Measurements from ENCODE around the gene KRTAP12-2. TPM values are rescaled to one million over a fixed set of nuclear protein-coding genes. Genes with fewer than 3 reads are reported as not detected.
"Not testable (repeated sequence)": the region's sequence is repeated elsewhere in the genome, so short reads cannot be mapped to it uniquely, and the experiment has no call there.

The KRTAP12-2 gene
- total RNA-seq, 2 experiments from 2014 or later = not detected

DNA sequence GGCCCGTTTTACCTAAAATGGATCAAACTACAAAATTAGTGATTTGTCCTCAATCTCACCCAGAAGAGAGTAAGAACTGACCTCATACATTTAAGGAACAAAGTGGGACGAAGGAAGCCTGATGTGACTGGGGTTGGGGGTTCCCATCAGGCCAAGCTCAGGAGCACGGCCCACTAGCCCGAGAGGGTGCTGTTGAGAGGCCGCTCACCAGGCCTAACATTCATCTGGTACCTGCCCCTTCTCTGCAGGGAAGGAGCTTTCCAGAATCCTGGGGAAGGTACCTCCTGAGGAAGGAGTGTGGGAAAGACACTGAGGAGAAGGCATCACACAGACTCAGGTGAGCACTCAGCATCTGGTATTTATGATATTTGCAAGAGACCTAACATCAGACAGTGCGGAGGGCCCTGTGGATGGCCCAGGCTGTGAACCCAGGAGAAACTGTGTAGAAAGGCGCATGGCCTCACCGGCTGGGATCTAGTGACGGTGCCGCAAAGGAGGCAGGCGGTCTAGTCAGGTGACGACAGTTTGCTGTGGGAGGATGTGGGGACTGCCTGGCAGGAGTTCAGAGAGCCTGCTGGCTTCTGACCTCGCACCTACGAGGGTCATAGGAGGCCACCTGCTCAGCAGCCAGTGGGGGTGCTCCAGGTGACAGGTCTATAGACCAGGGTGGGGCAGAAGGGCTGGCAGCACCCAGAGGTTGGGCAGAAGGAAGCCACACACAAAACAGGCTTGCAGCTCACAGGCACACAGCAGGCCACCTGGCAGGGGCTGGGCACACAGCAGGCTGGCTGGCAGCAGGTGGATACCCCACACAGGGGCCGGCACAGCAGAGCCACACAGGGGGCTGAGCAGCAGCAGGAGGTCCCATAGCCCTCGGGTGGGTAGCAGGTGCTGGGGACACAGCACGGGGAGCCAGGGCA is 12.8 kb downstream of the KRTAP12-2 start:
- POLR2A ChIA-PET = no interaction called here

DNA sequence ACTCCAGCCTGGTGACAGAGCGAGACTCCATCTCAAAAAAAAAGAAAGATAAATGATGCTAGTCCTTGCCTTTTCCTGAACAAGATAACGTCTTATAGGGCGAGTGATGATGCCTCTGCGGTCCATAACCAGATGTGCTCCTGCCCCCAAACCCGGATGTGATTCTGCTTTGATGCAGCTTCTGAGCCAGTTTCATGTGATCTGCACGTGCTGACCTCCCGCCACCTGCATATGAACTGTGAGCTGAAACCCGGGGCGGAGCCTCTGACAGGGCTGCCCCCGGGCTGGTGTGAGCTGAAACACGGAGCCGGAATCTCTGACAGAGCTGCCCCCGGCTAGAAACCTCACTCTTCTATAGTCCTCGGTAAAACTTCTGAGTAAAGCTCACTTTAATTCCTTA is 13.6 kb downstream of the KRTAP12-2 start:
- POLR2A ChIA-PET = no interaction called here

More for the DNA sequence above, 12.8 kb downstream of the KRTAP12-2 start:
- CTCF ChIA-PET = interaction anchor here (0.8 kb wide), 1 partner anchor 86 kb away, joined by 3 read pairs; no protein-coding TSS in a partner anchor

DNA sequence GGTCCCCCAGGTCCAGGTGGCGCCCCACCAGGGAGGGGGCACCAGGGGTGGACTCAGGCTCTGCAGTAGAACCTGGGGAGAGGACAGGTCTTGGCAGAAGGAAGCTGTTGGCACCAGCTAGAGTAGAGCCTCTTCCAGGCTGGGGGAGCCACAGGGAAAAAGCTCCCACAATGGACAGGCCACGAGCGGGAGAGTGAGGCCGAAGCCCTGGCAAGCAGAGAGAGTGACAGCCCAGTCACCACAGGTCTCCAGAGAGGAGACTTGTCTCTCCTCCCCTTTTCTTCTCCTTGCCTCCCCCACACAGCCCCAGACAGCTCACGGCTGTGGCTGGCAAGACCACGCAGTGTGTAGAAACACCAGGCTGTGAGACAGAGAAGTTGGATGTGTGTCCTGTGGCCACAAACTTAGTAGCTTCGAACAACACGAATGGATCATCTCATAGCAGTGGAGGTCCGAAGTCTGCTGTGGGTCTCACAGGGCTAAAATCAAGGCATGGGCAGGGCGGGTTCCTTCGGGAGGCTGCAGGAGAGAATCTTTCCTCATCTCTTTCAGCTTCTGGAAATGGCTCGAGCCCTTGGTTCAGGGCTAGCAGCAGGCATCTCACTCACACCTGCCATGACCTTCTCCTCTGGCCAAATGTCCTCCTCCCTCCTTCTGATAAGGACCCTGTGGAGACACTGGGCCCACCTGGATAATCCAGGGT is 15.6 kb downstream of the KRTAP12-2 start:
- ChIA-PET CTCF (no interaction called here), POLR2A (no interaction called here)

More for the DNA sequence above, 13.6 kb downstream of the KRTAP12-2 start:
- CTCF ChIA-PET = interaction anchor here (0.8 kb wide), 1 partner anchor 87 kb away, joined by 3 read pairs; no protein-coding TSS in a partner anchor

DNA sequence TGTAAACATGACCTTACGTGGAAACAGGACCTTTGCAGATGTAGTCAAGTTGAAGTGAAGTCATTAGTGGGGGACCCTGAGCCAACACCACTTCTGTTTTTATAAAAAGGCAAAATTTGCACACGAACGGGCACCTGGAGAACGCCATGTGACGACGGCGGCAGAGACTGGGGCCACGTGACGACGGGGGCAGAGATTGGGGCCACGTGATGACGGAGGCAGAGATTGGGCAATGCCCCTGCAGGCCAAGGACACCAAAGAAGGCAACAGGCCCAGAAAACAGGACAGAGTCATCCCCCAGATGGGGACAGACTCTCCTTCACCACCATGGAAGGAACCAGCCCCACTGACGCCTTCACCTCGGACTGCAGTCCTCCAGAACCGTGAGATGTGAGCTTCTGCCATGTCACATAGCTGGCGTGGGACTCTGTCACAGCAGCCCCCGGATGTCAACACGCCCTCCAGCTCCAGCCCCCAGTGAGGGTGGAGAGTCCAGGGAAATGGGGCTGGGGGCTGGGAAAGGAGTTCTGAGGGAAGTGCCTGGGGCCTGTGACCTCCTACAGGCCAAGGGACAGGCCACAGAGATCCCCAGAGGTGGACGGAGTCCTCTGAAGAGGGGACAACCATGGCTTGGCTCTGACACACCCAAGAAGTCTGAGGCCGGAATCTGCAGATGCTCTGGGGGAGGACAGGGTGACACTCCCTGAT is 16.3 kb downstream of the KRTAP12-2 start:
- CTCF ChIA-PET = no interaction called here
- POLR2A ChIA-PET = no interaction called here

DNA sequence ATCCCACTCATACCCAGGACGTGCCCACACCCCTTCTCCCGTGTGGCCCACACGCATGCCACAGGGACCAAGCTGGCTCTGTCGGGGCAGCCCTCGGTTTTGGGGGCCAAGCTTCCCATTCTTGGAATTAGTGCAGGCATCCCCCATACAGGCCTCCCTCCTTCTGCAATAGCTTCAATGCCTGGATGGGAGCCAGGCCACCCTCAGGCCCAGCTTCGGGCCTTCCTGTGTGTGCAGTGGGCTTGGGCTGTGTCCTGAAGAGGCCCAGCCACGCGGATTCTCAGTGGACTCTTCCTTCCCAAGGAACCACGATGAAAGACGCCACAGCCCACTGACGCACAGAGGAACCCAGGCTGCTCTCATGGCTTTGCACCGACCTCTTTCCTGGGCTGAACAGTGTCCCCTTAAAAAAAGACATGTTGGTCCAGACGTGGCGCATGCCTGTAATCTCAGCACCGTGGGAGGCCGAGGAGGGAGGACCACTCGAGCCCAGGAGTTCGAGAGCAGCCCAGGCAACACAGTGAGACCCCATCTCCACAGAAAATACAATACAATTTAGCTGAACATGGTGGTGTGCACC is 17.1 kb downstream of the KRTAP12-2 start:
- ChIA-PET POLR2A (no interaction called here), CTCF (no interaction called here)

DNA sequence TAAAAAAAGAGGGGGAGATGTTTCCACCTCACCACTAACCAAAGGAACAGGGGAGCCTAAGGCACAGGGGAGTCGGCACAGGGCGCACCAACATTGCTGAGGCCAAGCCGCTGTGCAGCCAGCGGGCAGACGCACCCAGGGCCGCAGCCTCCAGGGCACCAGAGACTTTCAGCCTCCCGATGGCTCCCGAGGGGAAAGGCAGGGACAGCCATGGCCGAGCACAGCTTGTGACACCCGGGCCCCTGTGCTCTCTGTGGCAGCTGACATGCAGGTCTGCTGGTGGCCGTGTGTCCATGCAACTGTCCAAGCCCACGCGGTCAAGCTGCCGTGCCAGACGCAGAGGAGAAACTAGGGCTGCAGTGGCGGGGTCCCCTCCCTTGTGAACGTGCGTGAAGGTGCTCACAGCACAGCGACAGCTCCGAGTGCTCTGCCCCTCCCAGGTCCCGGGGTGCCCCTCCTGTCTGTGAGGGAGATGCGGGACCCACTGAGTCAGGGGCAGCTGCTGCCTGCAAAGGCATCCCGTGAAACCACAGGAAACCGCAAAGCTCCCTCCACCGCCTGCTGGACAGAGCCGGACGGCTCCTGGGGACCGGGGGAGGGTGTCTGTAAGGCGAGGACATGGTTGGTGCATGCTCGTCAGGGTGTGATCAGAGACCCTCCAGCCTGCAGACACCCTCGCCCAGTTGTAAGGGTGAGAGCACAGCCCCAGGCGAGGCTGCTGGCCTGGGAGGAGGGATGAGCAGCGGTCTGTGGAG is 18.0 kb downstream of the KRTAP12-2 start:
- CTCF ChIA-PET = no interaction called here

DNA sequence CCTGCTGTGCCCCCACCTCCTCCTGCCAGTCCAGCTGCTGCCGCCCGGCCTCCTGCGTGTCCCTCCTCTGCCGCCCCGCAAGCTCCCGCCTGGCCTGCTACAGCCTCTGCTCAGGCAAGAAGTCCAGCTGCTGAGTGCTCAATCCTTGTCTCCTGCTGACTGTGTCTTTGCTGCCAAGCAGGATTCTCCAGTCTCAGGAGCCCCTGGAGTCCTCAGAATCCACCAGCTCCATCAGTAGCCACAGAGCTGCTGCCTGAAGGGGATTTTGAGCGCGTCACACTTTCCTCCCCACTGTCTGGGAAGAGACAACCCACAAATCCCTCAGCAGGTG is 19.5 kb downstream of the KRTAP12-2 start:
- CTCF ChIA-PET = no interaction called here
- POLR2A ChIA-PET = no interaction called here

More for the DNA sequence above, 18.0 kb downstream of the KRTAP12-2 start:
- POLR2A ChIA-PET = no interaction called here

DNA sequence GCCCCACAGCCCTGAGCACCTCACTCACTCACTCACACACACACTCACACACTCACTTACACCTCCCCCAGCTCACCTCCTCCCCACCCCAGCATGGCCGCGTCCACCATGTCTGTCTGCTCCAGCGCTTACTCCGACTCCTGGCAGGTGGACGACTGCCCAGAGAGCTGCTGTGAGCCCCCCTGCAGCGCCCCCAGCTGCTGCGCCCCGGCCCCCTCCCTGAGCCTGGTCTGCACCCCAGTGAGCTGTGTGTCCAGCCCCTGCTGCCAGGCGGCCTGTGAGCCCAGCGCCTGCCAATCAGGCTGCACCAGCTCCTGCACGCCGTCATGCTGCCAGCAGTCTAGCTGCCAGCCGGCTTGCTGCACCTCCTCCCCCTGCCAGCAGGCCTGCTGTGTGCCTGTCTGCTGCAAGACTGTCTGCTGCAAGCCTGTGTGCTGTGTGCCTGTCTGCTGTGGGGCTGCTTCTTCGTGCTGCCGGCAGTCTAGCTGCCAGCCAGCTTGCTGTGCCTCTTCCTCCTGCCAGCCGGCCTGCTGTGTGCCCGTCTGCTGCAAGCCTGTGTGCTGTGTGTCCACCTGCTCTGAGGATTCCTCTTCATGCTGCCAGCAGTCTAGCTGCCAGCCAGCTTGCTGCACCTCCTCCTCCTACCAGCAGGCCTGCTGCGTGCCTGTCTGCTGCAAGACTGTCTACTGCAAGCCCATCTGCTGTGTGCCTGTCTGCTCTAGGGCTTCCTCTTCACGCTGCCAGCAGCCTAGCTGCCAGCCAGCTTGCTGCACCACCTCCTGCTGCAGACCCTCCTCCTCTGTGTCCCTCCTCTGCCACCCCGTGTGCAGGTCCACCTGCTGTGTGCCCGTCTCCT is 20.1 kb downstream of the KRTAP12-2 start, which contains the start of gene KRTAP10-11:
Gene KRTAP10-11 (plus strand): TSS at position 49 of the 856 bp plus-strand sequence. CDS start 45 bp downstream, at position 94.
- POLR2A ChIA-PET = not testable (repeated sequence)

DNA sequence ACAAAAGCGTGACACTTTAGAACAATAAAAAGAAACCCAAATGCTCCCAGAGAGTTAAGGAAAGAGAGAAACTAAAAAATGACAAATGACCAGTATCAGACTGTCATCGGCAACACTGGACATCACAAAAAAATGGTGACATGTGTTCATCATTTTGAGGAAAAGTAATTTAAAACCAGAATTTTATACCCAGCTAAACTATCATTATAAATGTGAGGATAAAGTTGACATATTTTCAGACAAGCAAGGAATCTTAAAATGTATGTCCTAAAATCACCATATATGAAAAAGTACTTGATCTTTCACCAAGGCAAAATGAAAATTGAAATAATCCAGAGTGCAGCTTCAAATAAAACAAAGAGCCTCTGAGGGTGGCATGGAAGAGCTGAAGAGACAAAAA is 21.8 kb downstream of the KRTAP12-2 start:
- ChIA-PET CTCF (no interaction called here), POLR2A (no interaction called here)

More for the DNA sequence above, 20.1 kb downstream of the KRTAP12-2 start, which contains the start of gene KRTAP10-11:
- CTCF ChIA-PET = not testable (repeated sequence)

DNA sequence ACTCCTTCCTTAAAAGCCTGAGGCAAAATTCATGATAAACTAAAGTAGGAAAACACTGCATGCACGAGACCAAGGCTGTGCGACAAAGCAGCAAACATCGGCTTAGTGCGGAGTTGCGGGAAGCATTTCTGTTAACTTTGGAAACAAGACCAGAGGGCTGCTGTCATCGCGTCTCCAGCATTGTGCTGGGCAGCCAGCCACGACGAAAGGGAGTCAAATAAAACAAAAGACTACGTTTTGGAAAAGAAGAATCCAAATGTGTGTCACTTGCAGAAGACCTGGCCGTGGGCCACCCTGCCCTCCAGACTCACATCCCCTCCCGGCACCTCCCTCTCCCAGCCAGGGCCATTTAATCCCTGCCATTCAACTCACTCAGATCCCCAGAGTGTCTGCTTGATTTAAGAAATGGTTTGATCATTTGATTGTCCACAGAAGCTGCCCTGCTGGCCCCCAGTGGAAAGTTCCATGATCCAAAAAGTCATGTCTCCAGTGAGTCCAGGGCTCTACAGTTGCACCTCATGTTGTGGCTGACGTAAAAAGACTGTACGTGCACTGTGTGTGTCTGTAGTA is 22.9 kb downstream of the KRTAP12-2 start:
- ChIA-PET POLR2A (no interaction called here), CTCF (no interaction called here)

DNA sequence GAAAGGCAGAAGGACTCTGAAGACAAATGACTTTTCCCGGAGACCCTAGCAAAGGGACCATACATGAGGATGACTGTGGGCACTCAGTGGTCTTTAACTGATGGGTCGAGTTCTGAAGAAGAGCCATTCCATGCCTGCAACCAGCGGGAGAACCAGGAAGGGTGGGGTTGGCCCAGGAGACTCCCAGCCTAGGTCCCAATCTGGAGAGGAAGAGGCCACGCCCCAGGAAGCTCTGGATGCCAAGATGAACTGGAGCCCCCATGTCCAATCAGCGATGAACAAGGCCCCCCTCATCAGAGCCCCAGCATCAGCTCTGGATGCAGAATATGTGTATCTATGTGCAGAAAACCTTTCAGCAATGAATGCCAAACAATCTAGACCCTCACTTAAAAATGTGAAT is 26.0 kb downstream of the KRTAP12-2 start:
- CTCF ChIA-PET = no interaction called here

DNA sequence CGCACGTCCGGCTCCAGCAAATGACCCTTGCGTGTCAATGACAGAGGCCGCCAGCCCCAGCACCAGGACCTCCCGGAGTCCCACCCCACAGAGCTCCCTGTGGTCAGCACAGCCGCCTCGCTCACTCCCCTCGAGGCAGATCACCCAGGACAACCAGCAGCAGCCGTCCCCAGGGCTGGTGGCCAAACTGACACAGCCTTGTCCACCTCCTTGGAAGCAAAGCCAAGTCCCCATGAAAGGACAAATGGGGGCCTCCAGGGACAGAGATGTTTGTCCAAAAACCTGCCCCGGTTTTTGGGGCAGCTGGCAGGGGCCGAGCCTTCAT is 27.4 kb downstream of the KRTAP12-2 start:
- POLR2A ChIA-PET = no interaction called here
- CTCF ChIA-PET = no interaction called here

More for the DNA sequence above, 26.0 kb downstream of the KRTAP12-2 start:
- POLR2A ChIA-PET = no interaction called here

DNA sequence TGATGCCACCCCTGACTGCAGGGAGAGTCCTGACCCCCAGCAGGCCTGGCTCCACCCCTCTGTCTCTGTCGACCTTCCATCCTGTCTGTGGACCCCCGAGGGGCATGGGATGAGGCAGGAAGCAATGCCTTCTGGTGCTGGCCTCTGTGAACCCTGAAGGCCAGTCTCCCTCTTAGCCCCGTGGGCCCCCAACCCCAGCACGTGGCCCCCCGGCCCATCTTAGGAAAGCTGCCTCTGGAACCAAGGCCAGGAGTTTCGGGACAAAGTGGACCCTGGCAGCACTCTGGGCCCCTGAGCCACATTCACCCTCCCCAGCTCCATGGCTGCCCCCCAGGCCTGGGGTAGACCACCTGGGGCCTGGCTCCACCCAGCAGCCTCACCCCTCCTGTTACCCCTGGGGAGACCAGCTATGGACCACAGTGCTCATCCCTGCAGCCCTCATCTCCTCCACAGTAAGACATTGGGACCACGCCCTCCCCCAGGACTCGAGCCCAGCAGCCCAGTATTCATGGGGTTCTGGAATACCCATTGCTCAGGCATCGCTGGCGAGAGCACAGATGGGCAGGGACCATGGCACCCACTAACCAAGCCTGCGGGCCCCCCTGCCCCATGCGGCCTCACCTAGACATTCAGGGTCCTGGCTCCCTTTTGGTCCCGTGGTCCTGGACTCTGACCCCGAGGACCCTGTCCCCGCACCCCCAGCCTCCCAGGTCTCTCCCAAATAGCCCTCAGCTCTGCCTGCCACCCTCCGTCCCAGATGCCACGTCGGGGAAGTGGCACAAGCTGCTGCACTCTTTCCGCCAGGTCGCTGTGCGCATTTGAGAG is 28.0 kb downstream of the KRTAP12-2 start:
- POLR2A ChIA-PET, CTCF ChIA-PET: not testable (repeated sequence)

DNA sequence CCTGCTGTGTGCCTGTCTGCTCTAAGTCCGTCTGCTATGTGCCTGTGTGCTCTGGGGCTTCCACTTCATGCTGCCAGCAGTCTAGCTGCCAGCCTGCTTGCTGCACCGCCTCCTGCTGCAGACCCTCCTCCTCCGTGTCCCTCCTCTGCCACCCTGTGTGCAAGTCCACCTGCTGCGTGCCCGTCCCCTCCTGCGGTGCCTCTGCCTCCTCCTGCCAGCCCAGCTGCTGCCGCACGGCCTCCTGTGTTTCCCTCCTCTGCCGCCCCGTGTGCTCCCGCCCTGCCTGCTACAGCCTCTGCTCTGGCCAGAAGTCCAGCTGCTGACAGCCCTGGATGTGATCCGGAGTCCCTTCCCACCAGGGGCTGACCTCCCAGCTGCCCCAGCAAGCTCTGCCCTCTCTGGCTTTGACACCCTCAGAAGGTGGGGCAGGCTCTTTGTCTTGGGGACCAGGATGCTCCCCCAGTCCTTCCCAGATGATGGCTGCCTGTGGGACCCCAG is 28.8 kb downstream of the KRTAP12-2 start:
- CTCF ChIA-PET = not testable (repeated sequence)

DNA sequence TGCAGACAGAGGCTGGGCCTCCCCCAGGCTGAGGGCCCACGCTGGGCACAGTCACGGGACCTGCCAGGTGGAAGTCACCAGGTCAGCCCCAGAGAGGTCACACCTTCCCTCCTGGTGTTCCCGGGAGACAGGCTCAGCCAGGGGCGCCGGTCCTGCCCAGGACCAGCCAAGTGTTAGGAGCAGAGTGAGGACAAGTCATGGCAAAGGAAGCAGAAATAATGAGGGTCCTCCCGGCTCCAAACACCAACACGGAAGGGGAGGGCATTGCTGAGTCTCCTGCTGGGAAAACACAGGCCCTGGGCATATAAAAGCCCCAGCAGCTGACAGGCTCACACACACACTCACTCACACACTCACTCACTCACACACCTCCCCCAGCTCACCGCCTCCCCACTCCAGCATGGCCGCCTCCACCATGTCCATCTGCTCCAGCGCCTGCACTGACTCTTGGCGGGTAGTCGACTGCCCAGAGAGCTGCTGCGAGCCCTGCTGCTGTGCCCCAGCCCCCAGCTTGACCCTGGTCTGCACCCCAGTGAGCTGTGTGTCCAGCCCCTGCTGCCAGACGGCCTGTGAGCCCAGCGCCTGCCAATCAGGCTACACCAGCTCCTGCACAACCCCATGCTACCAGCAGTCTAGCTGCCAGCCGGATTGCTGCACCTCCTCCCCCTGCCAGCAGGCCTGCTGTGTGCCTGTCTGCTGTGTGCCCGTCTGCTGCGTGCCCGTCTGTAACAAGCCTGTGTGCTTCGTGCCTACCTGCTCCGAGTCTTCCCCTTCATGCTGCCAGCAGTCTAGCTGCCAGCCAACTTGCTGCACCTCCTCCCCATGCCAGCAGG is 29.5 kb downstream of the KRTAP12-2 start, which contains the start of gene KRTAP10-10:
Gene KRTAP10-10 (plus strand): TSS at position 339 of the 833 bp plus-strand sequence. CDS start 62 bp downstream, at position 401.
- POLR2A ChIA-PET = no interaction called here
- CTCF ChIA-PET = no interaction called here

More for the DNA sequence above, 28.8 kb downstream of the KRTAP12-2 start:
- POLR2A ChIA-PET = not testable (repeated sequence)
